GM19452 (cell line): ENCODE measurements around the gene RAB25.
"Not testable (repeated sequence)": the region's sequence is repeated elsewhere in the genome, so short reads cannot be mapped to it uniquely, and the experiment has no call there.

Source experiments
- ATAC-seq: cut with Tn5 transposase; IDR thresholded peaks from one replicate; pipeline ENCODE4 v1.9.1; 2021; ENCODE audit not compliant: unreplicated experiment

The RAB25 gene

DNA sequence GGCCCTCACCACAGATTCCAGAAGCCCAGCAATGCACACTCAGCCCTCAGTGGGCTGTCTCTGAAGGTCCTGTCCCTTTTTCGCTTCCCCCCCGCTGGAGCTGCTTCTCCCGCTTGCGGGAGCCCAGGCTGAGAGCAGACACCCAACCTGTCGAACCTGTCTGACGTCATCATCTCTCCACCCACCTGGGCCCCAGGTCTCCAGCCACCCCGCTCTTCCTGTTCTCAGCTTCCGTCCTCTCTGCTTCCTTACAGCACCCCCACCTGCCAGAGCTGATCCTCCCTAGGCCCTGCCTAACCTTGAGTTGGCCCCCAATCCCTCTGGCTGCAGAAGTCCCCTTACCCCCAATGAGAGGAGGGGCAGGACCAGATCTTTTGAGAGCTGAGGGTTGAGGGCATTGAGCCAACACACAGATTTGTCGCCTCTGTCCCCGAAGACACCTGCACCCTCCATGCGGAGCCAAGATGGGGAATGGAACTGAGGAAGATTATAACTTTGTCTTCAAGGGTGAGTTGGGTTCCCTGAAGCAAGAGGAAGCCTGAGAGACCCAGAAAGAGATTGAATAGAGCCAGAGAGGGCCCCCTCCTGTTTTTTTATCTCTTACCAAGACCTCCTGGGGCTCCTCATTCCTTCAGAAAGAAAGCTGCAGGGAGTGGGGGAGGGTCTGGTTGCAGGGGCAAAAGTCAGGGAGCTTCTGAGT is at the start of gene RAB25:
Gene RAB25, plus strand, starts transcription at position 224 of the 700 bp plus-strand sequence. Its CDS starts 241 bp downstream, at position 465.
- no peak for ATAC-seq

DNA sequence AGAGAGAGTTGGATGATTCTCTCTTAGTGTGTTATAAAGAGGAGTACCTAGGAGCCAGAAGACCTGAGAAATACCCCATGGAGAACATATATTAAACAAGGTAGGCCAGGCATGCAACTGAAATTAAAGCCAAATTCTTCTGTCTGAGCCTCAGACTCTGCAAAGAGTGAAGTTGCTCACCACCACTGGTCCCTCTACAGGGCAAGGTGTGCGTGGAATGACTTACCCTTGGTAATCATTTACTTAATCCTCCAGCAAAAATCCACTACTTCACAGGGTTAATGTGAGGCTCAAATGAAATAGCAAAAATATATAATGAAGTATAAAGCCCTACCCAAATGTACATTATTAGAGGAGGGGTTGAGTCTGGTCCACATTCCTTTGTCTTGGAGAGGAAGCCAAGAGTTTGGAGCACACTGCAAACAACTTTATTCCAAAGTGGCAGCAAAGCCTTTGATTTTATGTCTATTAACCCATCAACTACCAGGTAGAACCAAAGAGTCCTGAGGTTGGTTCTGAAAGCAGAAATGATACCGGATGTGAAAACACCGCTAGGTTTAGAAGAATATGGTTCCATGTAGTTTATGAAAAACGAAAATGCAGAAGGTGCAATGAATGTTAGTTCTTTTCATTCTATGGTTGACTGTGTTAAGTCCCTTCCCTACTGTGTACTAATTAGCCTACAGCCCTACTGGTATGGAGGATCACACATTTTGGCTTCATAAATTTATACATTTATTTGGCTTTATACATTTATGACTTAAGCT is 48.7 kb upstream of the RAB25 start:
- peak; percentile 83 for ATAC-seq

DNA sequence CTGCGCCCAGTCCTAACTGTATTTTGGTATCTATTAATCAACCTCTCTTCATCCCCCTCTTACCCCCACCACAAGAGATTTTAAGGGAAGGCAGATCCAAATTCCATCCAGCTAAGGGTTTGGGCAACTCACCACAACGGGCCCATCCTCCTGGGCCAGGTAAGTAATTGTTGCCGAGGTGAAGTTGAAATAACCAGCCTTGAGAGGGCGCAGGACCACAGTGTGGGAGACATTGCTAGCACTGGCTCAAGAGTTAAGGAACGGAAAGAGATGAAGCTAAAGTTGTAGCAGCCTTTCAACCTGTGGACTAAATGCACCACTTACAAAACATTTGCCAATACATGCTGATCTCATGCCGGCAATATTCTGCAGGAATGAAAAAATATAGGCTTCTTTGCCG is 46.1 kb upstream of the RAB25 start:
- no peak for ATAC-seq

DNA sequence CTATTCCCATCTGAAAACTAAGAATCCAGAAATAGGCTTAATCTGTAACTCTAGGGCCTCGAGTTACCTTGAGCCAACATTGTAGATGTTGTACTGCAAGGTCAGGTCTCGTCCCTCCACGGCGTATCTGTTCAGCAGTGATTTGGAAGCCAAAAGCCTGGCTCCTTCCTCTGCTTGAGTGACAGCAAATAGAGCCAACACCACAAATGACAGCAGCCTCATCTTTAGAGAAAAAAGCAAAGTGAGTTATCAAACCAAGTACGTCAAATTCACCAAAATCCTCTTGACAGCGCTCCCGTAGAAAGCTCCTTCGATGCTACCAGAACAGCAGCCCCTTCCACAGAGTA is 41.0 kb upstream of the RAB25 start:
- no peak for ATAC-seq

DNA sequence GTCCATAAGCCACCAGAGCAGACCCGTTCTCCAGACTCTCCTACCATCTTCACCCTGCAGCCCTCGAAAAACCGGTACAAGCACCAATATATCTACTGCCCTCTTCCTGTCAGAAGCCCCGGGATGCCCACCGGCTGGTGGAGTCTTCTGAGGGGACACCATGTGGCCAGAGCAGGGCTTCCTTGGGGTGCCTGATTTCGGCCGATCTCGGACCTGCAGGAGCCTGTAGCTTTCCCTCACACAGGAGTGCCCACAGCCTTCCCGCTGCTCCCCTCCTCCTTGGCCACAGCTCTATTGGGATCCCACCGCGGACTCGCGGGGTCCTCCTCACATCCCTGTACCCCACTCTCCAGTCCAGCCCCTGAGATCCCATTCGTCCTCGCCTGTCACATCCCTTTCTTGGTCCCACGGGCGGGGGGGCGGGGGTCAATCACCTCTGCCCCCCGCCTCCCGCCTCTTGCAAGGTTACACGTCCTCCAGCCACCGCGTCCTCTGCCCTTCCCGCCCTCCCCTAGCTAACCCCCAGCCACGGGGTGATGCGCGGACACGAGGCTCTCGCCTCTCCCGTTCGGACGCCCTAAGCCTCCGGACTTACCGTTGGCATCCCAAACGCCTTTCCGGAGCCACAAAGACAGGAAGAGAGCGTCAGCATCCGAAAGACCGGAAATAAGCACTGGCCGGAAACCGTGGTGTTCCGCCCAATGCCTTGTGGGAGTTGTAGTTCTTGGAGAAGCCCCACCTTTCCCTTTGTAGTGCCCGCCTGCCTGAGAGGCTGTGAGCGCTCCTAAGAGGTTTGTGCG is 40.5 kb upstream of the RAB25 start, which contains the start of gene SSR2:
Gene SSR2, minus strand, starts transcription at position 659 of the 800 bp plus-strand sequence. CDS start 784 bp downstream, outside the sequence.
- peak; percentile 98 for ATAC-seq

DNA sequence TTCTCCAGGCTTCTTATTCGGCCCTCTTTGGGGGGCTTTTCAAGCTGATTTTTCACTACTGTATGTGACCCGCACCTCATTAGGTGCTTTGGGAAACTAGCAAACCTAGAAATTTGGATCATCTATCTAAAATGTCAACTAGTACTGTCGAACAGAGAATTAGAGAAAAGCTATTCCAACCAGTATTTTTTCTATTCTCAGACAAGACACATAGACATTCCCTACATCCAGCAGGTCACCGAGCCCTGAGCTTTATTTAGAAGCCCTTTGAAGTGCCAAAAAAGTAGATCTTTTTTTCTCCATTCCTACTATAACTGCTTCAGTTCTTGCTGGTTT is 39.9 kb upstream of the RAB25 start:
- no peak for ATAC-seq

DNA sequence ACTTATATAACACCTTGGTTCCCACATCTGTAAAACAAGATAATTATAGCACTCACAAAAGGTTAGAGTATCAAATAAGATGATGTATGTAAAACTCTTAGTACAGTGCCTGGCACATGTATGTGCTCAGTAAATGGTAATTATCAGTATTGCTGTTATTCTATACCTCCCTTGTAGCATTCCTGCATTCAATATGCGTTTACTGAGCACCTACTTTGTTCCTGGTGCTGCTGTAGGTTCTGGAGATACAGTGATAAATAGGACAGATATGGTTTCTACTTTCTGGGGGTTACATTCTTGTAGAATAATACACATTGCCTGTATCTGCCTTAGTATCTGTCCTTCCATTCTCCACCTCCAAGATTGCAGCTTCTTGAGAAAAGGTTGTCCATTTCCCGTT is 39.0 kb upstream of the RAB25 start:
- no peak for ATAC-seq

DNA sequence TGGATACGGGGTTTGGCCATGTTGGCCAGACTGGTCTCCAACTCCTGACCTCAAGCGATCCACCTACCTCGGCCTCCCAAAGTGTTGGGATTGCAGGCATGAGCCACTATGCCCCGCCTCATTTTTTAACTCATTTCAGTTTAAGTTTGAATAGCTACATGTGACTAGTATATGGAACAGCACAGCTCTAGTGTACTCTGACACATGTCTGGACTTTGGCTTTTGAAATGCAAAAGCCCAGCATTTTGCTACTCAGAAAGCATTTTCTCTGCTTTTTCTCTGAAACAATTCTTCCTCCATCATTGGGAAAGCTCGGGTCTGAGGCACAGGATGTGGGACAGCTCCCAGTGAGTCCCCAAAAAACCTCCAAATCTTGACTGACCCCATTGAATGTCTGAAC is 36.2 kb upstream of the RAB25 start:
- no peak for ATAC-seq

DNA sequence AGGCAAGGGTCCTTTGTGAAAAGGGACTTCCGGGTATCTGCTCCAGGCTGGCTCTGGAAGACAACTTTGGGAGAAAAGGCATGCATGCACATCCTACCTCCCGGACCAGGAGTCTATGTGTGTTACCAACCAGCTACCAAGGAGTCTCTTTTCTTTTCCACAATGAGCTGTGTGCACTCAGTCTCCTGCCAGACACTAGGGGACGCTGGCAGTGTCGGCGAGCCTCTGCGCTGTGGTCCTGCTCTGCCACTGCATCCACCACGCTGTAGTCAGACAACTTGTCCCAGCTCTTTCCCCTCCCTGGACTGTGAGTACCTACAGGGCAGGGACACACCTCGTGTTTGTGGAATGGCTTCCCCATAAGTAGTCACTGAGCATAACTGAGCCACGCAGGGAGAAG is 35.1 kb upstream of the RAB25 start:
- ATAC-seq = no peak

DNA sequence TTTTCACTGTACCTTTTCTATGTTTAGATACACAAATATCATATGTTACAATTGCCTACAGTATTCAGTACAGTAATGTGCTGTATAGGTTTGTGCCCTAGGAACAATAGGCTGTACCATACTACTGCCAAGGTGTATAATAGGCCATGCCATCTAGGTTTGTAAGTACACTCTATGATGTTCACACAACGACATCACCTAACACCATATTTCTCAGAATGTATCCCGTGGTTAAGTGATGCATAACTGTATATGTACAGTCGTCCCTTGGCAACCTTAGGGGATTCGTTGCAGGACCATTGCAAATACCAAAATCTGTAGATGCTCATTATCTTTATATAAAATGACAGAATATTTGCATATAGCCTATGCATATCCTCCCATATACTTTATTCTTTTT is 34.4 kb upstream of the RAB25 start:
- ATAC-seq = no peak

DNA sequence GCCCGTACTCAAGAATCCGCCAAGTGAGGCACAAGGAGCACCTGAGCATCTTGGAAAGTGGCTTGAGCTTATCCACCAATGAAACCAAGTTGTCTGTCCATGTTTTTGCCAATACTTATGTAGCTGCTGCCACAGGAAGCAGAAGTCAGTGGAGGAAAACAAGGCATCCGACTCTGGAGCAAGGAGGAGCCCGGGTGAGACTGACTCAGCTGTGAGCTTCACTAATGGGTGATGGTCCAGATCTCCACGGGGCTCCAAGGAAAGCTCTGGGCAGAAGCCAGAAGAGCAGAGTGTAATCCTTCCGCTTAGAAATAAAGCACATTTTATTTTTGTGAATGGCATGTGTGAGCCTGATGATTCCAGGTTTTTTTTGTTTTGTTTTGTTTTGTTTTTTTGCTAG is 27.9 kb upstream of the RAB25 start:
- no peak for ATAC-seq

DNA sequence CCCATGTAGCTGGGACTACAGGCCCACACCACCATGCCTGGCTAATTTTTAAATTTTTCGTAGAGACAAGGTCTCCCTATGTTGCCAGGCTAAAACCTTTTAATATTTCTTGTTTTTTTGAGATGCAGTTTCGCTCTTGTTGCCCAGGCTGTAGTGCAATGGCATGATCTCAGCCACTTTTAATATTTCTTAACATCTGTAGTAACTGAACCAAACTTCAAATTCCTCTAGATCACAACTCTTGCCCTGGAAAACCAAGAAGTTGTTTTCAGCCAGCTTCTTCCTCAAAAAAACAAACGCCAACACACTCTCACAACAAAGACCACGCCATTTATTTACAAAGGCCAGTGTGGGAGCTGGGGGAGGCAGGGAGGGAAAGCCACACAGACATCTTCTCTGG is 26.0 kb upstream of the RAB25 start:
- ATAC-seq = not testable (repeated sequence)

DNA sequence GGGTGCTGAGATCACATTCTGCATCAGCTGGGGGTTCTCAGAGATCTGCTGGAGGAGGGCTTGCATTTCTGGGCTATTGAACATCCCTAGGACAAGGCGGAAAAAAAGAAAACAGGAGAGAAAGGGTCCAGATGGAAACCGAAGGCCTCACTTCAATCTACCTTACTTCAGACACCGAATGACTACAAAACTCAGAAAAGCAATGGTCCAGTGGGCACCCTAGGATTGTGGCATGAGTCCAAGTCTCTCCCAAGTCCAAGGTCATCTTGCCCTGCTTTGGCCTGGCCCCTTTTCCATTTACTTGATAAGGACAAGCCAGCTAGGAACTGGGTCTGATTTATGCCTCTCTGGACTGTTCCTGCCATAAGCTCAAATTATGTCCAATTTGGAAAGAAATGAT is 18.1 kb upstream of the RAB25 start:
- no peak for ATAC-seq

DNA sequence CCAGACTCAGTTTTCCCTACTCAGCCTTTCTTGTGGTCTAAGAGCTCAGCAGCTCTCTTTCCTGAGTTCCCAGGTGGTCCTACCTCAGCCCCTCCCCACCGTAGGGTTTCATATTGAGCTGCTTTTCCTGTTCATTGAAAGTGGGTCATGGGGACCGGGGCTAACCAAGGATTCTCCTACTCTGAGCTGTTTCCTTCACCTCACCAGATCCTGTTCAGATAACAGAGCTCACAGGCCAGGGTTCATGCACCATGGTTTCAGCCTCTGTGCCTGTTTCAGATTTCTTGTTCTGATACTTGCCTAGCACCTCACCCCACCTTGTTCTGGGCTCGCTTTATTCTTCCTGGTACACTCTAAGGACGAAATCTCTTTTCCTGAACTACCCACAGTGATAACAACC is 15.9 kb upstream of the RAB25 start:
- no peak for ATAC-seq

DNA sequence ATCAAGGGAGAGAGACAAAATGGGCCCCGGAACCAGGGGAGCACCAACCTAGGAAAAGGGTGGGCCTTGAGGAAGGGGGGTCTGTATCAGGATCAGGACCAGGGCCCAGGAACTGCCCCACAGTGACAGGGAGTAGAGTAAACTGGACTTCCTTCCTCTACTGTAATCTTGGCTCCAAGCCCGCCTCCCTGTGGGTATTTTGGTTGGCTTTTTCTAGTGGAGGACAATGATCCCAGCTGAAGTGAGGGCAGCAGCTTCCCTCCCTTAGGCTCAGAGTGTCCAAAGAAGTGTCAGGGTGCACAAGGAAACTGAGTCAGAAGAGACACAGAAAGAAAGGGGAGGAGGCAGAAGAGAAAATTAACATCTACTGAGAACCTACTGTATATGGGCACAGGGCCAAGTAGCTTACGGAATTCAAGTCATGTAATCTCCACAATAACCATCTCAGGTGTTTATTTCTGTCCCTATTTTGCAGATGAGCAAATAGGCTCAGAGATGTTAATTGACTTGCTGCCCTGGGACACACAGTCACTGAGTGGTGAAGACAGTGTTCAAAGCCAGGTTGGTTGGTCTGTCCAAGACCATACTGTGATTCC is 12.2 kb upstream of the RAB25 start:
- ATAC-seq = no peak

DNA sequence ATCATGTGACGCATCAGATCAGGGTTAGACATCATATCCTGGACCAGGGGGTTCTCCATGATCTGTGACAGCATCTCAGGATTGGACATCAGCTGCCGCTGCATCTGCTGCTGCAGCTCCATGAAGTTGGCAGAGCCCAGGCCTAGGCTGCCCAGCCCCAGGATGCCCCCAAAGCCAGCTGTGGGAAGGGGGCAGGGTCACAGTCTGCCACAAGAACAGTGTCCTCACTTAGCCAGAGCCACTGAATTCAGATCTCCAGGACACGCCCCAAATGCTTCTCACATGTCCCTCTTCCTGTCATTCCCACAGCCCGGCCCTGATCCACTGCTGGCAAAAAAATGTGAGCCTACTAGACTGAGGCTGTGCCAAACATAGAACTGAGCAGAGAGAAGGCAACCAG is 10.6 kb upstream of the RAB25 start:
- no peak for ATAC-seq

DNA sequence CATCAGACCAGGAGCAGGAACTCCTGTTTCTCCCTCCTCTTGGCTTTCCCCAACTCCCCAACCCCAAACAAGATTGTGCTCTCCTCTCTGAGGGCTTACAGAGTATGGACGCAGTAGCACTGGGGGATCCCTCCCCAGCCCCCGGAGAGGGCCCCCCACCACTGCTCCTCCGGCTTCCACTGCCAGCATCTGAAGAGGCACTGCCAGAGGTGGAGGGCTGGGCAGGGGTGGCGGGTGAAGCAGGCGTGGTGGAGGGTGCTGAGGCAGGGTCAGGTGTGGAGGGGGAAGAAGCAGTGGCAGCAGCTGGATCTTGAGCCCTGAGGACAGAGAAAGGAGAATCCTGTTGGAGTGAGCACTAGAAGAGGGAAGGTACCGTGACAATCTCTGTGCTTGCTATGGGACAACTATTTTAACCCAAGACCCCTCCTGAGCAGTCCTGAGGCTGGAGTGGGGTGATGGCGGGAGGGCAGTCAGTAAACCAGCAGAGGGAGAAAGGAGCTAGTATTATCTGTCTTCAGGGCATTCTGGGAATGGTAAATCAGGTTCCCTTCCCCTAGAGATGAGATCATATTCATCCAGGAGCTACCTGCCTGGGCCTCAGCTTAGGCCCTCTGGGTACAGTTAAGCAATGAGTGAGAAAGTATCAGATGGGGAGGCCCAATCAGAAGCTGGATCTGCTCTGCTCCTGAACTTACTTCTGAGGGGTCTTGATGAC is 9.8 kb upstream of the RAB25 start:
- ATAC-seq = no peak

DNA sequence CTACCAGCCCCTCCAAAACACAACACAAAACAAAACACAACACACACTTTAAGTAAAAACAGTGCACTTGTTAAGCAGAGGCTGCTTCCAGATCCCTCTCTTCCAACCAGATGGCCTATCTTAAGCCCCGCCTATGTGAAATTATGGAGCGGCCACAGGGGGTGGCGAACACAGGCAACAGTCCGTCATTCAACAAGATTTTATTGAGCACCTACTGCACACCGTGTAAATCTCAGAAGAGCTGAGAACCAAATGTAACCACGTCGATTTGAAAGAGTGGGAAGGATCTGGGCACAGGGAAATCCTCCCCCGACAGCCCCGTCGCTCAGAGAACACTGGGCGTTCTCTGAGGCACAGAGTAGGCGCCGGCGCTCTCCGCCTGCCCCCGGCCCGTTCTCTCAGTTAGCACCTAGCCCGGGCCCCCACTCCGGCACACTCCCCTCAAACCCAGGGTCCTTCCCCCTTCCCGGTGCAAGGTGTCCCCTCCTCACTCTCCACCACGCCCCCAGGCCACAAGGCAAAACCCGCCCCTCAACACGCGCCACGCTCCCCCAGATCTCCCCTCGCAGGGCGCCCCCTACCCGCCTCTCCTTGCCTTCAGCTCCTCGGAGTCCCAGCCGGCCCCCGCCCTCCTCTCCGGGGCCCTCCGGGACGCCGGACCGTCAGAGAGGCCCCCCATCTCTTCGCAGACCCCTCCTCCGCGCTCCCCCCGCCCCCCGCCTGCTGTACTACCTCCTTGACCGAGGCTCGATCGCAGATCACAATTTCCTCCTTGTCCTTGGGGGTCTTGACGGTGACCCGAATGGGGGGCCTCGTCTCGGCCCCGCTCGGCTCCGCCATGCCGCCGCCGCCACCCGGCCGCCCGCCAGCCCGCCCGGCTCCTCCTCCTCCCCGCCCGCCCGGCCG is 7.8 kb upstream of the RAB25 start:
- no peak for ATAC-seq

DNA sequence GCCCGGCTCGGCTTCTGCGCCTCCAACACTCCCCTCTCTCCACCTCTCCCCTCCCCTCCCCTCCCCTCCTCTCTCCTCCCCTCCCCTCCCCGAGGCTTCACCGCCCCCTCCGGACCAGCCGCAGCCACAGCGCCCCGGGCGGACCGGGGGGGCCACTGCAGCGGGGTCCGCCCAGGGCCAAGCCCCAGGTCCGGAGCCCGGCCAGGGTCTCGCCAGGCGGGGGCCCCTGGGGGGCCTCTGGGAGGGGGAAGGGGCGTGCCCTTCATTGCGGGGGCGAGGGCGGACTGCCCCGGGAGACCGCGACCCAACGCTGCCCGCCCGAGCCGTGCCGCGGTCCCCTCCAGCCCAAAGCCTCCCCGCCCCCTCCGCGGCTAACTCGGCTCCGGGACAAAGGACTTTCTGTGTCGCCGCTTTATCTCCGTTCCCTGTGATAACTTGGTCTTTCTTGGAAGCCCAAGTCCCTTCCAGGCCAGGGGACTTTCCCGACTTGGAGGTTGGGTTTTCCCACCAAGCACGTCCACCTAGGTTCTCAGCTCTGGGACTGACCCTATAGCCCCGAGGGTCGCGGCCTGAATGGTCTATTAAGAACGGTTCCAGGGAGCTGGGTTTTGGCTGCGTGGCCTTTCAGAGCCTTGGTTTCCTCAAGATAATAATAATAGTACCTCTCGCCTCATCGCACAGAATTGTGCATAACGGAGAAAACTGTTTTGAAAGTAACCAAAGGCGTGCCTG is 7.0 kb upstream of the RAB25 start, which contains the start of gene UBQLN4:
Gene UBQLN4, minus strand, starts transcription at position 31 of the 732 bp plus-strand sequence. CDS start 97 bp downstream, outside the sequence.
- ATAC-seq = peak; percentile 52
